ENCODE data around the gene UBE2E2.
"Not testable (repeated sequence)": the region's sequence is repeated elsewhere in the genome, so short reads cannot be mapped to it uniquely, and the experiment has no call there.

UBE2E2 gene

DNA sequence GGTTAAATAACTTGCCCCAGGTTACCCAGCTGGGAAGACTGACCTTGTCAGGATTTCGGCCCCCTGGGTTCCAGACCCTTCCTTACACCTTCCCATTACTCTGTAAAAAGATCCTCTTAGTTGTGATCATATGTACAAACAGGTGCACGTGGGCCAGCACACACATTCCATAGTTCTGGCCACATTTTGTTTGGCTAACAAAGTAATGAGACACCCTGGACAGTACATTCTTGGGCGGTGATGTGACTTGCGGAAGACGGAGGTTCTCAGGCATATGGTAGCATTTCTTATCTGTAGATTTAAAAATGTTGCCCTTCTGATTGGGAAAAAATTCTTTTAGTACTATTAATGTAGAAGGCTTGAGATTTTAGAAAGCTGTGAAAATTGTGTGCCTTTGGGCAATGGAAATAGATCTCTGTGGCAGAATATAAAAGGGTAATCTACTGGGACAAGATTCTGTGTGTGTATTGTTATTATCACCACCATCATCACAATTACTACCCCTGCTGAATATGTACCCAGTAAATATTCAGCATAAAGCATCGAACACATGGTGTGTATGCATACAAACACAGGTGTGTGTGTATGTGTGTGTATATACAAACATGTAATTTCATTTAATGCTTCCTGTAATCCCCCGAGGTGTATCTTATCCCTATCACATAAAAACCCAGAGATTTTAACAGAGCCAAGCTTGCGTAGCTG, 397.2 kb downstream of the UBE2E2 start:
- DNase-seq = no peak

DNA sequence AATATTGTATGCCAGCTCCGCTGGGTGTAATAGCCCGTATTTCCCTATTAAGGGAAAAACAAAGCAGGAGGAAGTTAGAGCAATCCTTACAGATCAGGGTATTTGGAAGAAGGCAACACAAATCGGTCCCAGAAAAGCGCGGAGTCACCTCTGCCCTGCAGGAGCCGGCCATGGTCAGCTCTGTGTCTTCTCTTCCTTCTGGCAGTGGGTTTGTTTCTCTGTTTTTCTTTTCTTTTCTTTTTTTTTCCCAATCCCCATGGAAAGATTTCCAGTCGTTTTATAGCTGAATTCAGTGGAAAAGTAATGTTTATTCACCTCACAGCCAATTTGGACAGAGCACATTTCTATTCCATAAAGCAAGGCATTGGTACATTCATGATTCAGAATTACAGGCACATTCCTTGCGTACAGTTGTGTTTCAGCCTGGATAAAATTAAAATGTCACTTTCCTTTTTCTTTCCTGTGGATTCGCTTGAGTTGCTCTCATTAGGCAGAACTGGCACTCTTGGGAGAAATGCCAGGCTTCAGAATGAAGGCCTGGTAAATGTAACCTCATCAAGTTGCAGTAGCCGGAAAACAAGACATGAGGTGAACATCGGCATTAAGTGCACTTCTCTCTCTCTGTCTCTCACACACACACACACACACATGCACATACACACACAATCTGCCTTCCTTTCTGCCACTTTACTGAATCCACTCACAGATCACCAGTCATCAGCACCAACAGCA, 398.1 kb downstream of the UBE2E2 start:
- DNase-seq = no peak

DNA sequence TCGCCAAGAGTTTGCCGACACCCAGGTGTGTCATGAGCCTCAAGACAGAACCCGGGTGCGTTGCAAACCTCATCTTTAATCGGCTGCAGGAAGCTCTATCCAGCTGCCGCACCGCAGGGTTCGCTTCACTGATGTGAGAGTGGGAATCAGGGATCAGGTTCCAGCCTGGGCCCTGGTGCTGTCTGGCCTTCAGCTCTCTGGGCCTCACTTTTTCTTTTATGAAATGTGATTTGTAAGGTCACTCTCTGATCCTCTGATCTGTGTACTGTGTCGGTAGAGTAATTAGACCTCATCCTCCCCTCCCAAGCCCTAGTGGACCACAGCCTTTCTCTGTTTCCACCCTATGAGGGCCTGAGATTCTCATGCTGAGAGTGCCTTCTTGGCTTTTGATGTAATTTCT, 399.8 kb downstream of the UBE2E2 start:
- peak; percentile 9 for DNase-seq

DNA sequence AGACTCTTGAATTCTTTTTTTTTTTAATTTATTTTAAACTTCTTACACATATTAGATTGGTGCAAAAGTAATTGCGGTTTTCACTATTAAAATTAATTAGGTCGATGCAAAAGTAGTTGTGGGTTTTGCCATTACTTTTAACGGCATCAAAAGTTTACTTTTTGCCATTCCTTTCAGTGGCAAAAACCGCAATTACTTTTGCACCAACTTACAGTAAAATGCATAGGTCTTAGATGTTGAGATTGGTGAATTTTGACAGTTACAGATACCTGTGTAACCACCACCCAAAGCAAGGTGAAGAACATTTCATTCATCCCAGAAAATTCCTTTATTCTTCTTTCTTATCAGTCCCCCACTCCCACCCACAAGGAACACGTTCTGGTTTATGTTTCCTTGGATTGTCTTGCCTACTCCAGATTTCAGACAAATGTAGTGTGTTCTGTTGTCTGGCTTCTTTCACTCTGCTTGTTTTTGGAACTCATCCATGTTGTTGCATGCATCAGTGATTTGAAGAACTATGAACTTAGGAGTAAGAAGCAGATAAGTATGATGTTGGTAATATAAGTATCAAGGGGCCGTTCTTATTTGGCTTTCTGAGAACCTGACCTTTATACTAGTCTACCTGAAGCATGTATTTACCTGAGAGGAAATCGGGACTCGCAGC, 404.2 kb downstream of the UBE2E2 start:
- no peak for DNase-seq

DNA sequence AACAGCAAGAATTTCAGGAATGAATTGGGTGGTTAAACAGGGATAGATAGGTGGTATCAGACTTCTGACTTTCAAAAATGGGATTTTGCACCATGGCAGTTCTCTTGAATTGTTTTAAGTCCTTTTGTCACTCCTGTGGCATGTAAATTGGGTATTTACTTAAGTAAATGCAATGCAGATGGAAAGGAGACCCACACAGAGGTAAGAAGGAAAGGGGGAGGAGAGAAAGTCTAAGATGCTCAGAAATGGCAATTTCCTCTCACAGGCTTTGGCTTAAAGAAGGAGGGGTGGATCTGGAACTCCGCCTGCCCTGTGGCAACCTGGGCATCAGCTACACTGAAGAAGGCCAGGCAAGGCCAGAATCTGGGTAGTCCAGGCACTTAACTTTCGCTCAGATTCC, 405.5 kb downstream of the UBE2E2 start:
- no peak for DNase-seq

DNA sequence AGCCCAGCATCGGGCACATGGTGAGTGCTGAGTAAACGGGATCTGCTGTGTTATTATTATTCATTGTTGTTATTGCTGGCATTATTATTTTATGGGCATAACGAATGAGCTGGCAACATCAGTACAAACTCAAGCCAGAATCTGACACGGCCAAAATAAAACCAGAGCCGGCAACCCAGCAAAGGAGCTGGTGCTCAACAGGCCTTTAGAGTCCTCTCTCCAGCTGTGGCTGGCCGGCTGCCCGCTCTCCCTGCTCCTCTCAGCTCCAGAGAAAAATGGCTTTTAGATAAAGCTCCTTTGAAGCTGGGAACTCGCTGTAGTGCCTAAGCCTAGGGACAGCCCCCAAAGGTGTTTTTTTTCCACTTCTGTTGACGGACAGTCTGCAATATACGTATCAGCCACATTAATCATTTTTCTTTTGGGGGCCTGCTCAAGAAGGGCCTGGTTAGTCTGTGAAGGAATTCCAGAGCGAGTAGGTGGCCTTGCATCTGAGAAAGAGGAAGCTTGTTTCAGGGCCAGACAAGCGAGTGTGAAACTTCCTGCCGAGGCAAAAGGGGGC, 408.7 kb downstream of the UBE2E2 start:
- DNase-seq = no peak

DNA sequence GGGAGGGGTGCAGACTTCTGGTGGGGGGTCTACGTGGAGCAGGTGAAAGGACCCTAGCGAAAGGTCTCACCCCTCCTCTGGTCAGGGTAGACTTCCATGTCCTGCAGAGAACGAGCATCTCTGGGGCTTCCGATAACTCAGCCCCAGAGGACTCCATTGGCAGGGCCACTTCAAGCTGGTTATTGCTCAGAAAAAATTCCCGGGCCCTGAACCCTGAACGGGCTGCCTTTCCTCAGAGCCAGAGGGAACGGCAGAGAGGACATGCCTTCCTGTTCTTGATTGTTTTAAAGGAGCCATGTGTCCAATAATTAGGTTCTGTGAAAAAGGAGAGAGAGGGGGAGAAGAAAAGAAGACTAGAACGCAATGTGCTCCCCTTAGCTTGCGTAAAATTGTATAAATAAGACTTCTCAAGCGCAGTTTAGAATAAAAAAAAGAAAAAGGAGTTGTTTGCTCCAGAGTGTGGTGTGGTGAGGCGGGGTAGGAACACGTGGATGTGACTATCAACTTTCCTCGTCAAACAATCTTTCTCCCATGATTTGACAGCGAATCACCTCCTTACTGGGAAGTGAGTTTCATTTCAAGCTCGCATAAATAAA, 409.3 kb downstream of the UBE2E2 start:
- no peak for DNase-seq

DNA sequence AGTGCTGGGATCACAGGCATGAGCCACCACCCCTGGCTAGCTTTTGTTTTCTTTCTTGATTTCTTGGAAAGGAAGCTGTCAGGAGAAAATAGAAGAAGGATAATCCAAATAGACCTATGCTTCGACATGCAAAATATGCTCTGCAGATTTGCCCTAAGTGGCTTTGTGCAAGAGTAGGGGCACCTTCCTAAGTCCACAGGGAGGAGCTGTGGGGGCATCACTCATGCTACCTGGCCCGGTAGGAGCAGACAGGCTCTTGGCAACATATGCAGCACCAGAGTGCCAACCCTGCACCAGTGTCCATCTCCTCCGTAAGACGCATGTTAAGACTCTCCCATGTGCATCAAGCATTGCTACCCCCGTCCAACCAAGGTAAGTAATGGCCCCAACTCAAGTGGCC, 411.9 kb downstream of the UBE2E2 start:
- no peak for DNase-seq

DNA sequence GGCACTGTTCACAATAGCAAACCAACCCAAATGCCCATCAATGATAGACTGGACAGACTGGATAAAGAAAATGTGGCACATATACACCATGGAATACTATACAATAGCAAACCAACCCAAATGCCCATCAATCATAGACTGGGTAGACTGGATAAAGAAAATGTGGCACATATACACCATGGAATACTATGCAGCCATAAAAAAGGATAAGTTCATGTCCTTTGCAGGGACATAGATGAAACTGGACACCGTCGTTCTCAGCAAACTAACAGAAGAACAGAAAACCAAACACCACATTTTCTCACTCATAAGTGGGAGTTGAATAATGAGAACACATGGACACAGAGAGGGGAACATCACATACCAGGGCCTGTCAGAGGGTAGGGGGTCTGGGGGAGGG, 415.3 kb downstream of the UBE2E2 start:
- DNase-seq = not testable (repeated sequence)

DNA sequence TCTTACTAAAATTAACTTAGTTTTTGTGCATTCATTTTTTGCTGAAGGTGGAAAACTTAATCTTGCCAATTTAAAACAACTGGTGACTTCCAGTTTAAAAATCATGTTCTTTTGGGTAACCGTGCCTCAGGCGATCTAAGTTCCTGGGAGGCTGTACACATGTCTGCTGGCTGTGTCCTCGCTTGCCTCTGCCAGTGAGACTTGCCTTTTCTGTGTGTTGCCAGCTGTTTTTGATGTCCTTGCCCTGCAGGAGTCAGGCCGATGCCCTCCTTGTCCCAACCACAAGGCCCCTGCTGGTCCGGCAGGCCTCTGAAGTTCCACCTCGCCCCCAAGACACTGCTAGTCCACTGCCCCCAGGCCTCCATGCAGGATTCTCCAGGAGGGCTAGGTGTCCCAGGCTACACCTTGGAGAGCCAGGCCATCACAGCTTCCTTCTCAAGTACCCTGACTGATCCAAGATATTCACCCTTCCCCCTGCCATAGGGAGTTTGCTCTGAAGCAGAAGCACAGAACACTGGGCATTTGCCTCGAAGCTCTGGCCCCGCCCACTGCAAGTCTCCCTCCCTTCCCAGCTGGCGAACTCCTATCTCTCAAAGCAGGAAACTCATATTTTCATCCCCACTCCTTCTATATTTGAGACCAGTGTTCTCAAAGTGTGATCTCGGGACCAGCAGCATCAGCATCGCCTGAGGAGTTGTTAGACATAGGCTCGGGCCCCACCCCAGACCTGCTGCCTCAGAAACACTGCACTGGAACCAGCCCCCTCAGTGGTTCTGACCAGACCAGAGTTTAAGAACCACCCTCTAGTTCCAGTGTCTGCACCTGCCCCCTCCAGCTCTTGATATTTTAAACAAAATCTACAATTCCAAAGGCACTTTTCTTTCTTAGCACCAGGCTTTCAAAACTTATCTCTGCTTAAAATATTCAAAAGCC, 416.8 kb downstream of the UBE2E2 start:
- no peak for DNase-seq

DNA sequence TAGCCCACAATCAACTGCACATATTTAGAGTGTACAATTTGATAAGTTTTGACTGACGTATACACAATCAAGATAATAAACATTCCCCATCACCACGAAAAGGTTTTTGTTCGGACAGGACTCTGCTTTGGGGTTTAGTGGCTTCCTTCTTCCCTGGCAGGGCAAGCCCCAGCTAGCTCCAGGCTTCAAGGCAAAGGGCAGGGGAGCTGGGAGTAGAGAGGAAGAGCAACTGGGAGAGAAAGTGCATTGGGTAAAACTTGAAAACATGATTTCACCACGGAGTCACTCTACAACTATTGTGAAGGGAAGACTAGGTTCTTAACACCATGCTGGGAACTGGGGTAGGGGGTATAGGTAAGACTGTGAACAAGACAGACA, 417.5 kb downstream of the UBE2E2 start:
- DNase-seq = no peak

DNA sequence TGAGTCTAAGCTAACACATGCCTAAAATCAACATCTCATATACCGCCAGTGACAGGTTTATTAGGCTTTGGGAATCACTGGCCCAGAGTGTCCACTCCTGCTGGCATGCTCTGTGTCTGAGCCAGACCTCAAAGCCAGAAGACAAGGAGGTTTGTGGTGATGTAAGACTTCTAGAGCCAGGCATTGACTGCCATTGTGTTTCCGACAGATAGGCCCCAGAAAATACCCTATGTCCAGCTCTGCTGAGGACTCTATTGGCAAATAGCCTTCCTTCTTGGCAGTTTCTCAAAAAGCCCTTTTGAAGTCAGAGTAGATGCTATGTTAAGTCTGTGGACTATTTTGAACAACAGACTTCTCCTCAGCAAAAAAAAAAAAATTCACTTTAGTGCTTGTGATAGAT, 420.7 kb downstream of the UBE2E2 start:
- no peak for DNase-seq

DNA sequence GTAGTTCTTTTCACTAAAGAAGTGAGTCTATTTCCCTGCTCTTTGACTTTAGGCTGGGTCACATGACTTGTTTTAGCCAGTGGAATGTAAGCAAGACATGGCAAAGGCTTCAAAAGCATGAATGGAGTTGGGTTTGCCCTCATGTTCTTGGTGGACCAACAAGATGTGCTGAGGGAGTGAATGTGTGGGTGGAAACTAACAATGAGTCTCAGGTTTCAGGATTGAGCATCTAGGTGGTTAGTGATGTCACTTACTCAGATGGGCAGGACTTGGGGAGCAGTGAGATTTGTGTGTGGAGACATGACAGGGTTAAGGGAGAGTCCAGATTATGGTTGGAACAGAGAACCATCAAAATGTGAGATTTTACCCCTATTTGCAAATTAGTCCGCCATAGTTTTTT, 421.2 kb downstream of the UBE2E2 start:
- DNase-seq = no peak

DNA sequence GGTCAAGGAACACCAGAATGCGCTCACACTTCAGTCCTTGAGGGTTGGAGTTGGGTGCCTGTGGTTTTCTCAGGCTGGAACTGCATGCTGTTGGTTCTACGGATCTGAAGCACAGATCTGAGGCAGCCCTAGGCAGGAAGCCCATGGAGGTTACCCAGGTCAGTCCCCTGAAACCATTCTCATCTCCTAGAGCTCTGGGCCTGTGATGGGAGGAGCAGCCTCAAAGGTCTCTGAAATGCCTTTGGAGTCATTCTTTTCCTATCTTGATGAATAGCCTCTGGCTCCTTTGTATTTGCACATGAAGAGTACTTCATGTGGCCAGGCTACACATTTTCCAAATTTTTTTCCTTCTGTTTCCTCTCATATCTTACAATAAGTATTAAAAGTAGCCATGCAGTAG, 423.3 kb downstream of the UBE2E2 start:
- DNase-seq = no peak

DNA sequence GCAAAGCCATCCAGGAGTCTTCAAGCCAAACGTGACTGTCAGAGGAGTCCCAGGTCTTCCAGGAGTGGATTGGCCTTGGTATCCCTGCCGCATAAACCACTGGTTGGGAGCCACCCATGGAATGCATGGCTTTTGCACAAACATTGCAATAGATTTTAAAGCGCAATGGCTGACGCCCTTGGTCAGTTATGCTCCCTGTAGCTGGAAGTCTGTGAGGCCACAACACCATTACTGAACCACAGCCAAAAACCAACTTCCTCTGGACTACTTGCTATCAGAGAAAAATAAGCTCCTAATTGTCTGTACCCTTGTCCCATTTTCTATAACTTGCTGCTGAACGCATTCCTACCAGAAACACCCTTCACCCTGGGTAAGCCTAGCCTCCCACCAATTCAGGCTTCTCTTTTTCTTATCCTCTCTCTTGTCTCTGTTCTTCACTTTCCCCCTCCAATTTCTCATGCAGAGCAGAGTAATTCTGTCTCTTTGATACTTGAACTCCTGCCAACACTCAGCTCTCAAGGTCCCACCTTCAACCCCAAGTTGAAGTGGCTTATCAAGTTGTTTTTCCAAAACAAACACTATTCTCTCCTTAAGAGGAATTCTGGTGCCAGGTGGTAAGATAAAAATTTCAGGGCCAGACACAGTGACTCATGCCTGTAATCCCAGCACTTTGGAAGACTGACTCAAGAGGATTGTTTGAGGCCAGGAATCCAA, 426.2 kb downstream of the UBE2E2 start:
- peak; percentile 55 for DNase-seq

DNA sequence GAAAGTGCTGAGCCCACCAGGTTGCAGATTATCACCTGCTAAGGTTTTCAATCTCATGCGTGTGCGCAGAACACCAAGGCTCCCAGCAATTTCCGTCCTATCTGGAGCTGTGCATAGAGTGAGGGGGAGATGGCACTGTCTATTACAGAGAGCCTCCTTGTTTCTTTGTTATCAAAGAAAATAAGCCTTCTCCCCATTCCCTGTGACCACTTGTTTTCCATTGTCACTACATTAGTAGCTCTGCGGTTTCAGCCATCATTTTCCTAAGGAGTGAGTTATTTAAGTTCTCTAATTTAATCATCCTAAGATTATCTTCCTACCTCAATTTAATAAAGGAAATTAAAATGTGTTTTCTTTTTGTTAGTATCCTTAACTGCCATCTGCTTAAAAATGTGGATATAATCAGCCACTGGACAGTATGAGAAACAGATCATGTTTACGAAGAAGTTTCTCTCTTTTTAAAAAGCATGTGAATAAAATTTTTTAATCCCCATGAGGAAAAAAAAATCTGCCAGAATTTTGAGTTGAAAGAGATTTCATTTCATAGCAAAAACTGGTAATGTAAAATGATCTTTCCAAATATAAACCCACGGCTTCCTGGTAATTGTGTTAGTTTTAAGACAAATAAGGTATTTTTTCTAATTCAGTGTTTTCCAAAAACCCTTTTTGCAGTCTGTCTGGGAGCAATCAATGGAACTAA, 430.3 kb downstream of the UBE2E2 start:
- DNase-seq = no peak

DNA sequence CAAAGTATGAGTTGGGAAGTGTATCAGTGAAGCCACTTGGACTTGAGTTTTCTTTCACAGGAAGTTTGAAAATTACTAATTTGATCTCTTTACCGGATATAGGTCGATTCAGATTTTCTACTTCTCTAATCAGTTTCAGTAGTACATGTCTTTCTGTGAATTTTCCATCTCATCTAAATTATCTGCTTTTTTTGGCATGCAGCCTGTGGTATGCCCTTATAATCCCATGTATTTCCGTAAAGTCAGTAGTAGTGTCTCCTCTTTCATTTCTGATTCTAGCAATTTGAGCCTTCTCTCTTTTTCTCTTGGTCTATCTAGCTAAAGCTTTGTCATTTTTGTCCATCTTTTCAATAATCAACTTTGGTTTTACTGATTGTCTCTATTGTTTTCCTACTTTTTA, 434.2 kb downstream of the UBE2E2 start:
- no peak for DNase-seq

DNA sequence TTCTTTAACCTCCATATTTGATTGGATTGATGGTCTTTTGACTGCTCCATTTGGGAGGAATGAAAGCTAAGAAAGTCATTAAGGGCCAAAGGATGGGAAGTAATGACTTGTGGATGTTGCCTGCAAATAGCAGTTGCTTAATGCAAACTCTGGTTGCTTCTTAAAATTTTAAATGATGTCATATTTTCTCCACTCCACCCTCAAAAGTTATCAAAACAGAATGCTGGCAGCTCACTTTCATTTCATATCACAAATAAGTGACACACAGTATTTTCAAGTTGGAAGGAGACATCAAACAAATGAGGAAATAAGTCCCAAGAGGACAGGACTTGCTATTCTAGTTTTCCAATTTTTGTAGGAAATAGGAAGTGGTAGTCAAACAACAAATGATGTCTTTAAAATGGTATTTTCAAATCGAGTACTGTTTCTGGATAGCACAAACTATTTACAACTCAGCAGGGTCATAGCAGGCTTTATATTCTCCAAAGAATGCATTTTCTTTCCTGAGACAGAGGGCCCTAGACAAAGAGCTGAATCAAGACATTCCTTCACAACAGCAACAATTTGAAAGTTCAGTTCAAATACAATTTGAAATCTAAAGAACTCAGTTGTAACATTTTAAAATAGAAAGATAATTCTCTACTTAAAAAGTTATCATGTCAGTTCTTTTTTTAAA, 437.5 kb downstream of the UBE2E2 start:
- DNase-seq = no peak

Measured in NCI-H2171 treated with DMSO at 0.1 percent for 48 hours (cell line).